Left renal cortex interstitium (tissue), 4 donors: ENCODE data around the gene VRK2. TPM values are rescaled to one million over a fixed set of nuclear protein-coding genes. Genes with fewer than 3 reads are reported as not detected.
"Not testable (repeated sequence)": the region's sequence is repeated elsewhere in the genome, so short reads cannot be mapped to it uniquely, and the experiment has no call there.

Source experiments
- DNase-seq, 4 donors: peaks; one replicate each; pipeline ENCODE4 v3.0.0-alpha.2; 2013; ENCODE audit warnings: low read depth in 4 of 4, low spot score in 2 of 4, missing footprints in 1 of 4
- polyA plus RNA-seq, 4 donors: library from polyadenylated mRNA; unstranded; fragments of 120-200 nt; gene quantifications; one replicate each; pipeline ENCODE4 v1.2.1, GENCODE V29; 2013; ENCODE audit not compliant: insufficient read length in 4 of 4

The VRK2 gene
- polyA plus RNA-seq, 4 donors = 22.0 to 24.4 (median 22.2) TPM

GRCh38 chr2:58106896-58107295 is 60.3 kb downstream of the VRK2 start:
- no peak for DNase-seq

- DNase-seq = no peak
Observed at GRCh38 chr2:58107803-58108710, 61.5 kb downstream of the VRK2 start.

- DNase-seq = no peak
Observed at GRCh38 chr2:58109481-58109880, 62.9 kb downstream of the VRK2 start.

GRCh38 chr2:58110765-58111164 is 64.2 kb downstream of the VRK2 start:
- DNase-seq = no peak

GRCh38 chr2:58113563-58113962 is 67.0 kb downstream of the VRK2 start:
- not testable (repeated sequence) for DNase-seq

GRCh38 chr2:58120626-58121229 is 74.1 kb downstream of the VRK2 start:
- no peak for DNase-seq

GRCh38 chr2:58122040-58122439 is 75.4 kb downstream of the VRK2 start:
- DNase-seq = no peak

- DNase-seq = no peak
Observed at GRCh38 chr2:58122540-58122939, 75.9 kb downstream of the VRK2 start.

- DNase-seq = no peak
Observed at GRCh38 chr2:58127111-58127510, 80.5 kb downstream of the VRK2 start.

GRCh38 chr2:58130238-58130637 is 83.6 kb downstream of the VRK2 start:
- no peak for DNase-seq

- peak; percentile 34 to 50 (median 44) for DNase-seq
Observed at GRCh38 chr2:58131191-58132011, 84.8 kb downstream of the VRK2 start.

- DNase-seq = no peak
Observed at GRCh38 chr2:58133395-58133794, 86.8 kb downstream of the VRK2 start.

- no peak for DNase-seq
Observed at GRCh38 chr2:58135861-58136260, 89.3 kb downstream of the VRK2 start.

GRCh38 chr2:58137221-58137620 is 90.6 kb downstream of the VRK2 start:
- no peak for DNase-seq

GRCh38 chr2:58137856-58138255 is 91.2 kb downstream of the VRK2 start:
- no peak for DNase-seq

- DNase-seq = no peak
Observed at GRCh38 chr2:58138396-58139030, 91.9 kb downstream of the VRK2 start.

- DNase-seq = no peak
Observed at GRCh38 chr2:58140508-58141072, 94.0 kb downstream of the VRK2 start.

- DNase-seq = not testable (repeated sequence)
Observed at GRCh38 chr2:58145769-58146168, 99.2 kb downstream of the VRK2 start.

GRCh38 chr2:58146707-58147106 is 100.1 kb downstream of the VRK2 start:
- DNase-seq = no peak

GRCh38 chr2:58155160-58155778 is 108.7 kb downstream of the VRK2 start:
- DNase-seq = no peak
